SW480 (cell line): ENCODE measurements around the gene ST7.
A peak's percentile ranks its signal among the peaks of the same experiment; 100 is the strongest.
"Not testable (repeated sequence)": the region's sequence is repeated elsewhere in the genome, so short reads cannot be mapped to it uniquely, and the experiment has no call there.

ENCODE experiments used
- DNase-seq: peaks from one replicate; pipeline ENCODE4 v3.0.0-alpha.2; 2016; ENCODE audit warnings: low spot score

The ST7 gene

DNA sequence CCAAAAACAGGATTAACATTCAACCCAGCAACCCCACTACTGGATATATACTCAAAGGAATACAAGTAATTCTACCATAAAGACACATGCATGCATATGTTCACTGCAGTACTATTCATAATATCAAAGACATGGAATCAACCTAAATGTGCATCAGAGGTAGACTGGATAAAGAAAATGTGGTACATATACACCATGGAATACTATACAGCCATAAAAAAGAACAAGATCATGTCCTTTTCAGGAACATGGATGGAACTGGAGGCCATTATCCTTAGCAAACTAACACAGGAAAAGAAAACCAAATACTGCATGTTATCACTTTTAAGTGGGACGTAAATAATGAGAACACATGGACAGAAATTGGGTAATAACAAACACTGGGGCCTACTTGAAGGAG lies 77.5 kb downstream of the ST7 start:
- DNase-seq, result not testable (repeated sequence)

DNA sequence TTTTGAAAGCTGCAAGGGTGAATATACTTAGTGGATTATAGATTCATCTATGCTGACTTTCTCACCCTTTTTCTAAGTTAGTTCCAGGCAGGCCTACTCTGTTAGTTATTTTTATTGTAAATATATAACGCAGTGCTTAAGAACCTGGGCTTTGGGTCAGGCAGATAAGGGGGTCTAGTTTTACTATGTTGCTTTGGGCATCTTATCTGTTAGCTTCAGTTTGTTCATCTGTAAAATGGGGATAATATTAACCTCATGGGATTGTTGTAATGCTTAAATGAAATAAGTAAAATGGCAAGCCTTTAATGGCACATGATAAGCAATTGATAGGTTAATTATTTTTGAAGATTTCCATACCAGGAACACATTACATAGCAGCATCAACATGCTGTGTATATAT lies 79.5 kb downstream of the ST7 start:
- no peak for DNase-seq

DNA sequence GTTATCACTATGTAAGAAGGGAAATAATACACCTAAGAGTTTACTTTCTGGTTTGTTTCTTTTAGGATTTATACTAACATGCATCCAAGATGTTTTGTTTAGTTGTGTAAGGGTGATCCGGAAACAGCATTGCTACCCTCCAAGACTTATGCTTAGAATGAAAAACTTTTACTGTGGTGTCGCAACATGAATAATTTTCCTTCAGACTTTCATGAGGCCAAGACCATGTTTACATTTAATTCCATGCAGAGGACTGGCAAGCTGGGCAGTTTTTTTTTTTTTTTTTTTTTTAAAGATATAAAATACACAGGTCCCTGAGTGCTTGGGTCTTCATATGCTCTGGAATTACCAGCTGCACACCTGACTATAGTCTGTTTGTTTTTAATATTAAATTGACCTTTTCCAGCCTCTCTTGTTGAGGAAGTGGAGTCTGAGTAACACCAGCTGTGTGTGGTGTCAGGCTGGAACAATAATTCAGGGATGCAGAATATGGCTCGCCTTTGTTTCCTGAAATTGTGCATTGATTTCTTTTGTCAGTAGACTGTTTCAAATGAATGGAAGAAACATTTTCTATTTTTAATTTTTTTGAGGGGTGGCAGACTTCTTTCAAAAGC lies 81.7 kb downstream of the ST7 start:
- no peak for DNase-seq

DNA sequence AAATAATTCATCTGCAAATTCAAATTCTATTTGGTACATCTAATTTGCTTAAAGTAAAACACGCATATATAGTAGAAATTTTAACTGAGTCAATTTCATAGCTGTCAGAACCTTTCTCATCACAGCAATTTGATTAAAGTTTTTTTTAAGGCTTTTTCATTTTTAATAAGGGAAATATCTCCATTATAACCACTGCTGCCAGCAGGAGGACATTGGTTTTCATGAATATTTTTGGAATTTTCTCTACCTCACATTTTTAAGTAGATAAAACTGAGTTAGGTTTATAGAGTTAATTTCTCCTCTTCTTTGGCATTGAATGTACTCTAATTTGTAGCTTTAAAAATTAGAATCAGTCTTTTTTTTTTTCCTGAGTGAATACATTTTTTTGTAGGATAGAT lies 82.2 kb downstream of the ST7 start:
- no peak for DNase-seq

DNA sequence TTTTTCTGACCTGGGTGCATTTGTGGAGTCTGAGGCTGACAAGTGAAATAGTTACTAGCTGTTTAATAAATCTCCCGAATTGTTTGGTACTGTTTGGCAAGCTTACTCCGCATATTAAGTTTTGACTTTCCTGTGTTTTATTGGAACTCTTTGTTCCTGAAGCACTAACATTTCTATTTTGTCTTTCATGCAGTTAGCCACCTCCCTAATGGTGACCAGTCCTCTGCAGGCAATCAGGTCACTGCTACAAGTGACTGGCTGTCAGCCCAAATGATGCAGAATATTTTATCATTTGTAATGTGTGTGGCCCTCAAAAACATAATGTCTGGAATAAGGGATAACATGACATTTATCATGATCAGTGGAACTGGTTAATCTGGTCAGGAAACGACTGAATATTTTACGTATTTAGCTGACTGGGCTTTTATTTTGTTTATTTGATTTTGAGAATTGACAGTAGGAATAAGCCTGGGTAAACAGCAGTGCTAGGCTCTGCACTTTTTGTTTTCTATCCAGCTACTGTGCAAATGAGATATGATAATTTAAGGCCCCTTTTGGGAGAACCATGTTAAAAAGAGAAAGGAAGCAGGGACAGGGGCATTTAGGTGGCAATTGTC lies 82.9 kb downstream of the ST7 start:
- no peak for DNase-seq

DNA sequence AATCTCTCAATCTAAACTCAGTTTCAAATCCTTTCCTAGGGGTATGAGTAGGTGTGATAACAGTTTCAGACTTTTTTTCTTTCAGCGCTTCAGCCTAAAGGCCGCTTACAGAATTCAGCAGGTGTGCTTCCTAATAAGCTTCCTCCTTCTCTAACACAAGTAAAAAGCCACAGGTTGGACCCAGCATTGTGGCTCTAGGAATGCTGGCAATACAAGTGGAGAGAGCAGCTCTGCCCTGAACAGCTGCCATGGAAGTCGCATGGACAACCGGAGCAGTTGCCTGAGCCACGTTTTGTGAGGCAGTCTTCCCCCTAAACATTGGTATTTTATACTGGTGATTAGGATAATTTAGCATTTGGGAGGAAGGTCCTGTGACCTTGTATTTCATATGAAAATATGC lies 83.5 kb downstream of the ST7 start:
- no peak for DNase-seq

DNA sequence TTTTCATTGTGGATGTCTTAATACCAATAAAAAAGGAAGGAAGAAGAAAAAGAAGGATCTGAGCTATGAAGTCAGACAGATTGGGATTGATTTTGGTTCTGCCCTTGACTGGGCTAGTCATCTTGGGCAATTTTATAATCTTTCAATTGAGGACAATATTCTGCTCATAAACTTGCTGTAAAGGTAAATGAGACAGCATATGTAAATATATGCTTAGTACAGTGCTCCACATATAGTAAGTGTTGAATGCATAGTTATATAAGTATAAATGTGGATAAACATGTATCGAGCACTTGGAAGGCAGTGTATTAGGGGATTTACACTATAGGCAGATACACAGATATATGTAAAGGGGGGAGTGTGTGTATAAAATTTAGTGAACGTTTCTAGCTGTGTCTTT lies 85.1 kb downstream of the ST7 start:
- DNase-seq, result no peak

DNA sequence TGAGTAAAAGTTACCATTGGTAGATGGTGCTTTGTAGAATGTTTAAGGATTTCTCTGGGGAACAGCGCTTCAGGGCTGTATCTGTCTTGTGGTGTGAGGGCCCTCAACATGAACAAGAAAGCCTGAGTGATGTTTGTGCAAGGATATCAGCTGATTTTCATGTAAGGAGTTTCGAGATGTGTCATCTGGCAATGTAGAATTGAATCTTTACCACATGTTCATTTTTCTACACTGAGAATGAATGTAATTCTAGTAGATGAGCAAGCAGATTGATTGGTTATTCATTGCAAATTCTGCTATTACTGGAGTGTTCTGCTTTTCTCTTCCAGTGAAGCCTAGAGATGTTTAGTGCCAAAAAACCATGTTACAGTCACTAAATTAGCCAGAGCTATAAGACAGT lies 87.7 kb downstream of the ST7 start:
- no peak for DNase-seq

DNA sequence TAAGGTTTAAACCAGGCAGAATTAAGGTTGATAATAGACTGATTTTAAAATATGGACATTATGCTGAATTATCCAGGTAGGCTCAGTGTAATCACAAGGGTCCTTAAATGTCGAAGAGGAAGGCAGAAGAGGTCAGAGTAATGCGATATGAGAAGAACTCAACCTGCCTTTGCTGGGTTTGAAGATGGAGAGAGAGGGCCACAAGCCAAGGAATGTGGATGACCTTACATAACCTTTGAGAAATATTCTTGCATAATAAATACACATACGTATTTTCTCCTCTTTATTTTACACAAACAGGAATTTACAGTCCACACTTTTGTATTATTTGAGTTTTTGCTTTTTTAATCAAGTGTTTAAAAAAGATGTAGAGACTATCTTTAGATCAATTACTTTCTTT lies 88.5 kb downstream of the ST7 start:
- no peak for DNase-seq

DNA sequence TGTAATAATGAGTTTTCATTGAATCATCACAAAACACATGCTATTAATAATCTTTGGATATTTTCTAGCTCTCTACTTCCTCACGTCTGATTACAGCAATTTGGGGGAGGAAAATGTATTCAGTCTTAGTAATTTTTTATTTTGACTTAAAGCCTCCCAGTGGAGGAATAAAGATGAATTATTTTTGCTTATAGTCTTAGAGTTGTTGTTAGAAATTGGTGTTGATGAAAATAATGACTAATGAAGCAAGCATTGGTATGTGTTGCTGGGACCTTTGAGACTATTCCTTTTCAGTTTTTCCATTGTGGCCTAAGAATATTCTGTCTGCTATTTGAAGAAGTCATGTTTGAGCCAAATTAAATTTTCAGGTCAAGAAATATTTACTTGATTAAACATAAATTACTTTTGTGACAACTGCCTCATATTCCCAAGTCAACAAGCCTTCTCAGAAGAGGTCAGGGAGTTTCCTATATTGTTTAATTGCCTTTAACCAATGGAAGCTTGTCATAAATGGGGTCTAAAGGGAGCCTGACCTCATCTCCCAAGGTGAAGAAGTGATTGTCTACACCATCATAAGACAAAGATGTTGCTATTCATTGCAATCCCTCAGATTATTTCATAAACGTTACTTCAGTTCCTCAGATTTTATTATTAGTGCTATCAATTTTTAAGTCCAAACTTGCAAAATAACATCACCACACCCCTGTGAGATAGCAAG lies 90.0 kb downstream of the ST7 start:
- no peak for DNase-seq

DNA sequence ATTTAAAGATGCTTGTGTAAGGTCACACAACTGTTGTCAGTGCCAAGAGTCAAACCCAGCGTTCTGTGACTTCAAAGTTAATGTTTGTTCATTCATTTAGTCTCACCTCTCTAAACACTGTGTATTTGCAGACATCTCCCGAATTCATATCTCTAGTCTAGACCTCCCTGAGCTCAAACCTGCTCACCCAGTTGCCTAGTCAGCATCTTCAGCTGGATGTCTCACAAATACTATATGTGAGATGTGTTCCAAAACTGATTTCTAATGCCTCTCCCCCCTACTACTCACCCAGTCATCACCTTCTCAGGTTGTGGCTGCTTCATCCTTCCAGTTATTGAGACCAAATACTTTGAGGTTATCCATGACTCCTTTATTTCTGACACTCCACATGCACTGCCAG lies 91.4 kb downstream of the ST7 start:
- no peak for DNase-seq

DNA sequence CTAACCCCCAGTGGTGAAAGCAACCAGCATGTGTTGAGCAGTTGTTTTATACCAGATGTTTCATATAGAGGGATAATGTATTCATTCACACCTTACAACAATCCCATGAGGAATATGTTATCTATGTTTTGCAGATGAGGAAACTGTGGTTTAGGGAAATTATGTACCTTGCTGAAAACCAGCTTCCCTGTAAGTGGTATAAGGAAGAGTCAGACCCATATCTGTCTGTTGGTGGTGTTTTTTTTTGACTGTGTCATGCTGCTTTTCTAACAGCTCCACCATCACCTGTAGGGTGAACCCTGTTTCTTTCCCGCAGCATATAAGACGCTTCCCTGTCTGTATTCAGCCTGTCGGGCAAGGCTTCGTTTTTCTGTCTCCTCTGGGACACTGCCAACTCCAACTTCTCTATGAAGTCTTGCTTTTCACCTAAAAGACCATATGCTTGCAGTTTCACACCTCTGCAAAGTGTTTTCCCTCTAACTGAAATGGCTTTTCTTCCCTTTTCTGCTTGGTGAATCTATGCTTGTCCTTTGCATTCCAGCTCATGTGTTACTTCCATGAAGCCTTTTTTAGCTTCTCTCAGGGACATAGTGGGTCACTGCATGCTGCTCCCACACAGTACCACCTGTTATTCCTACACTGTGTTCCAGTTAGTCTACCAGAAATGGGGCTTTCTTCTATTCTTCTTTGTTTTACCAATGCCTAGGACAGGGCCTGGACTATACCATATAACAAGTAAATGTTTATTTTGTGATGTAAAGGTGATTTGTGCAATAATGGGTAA lies 92.8 kb downstream of the ST7 start:
- DNase-seq, result no peak

DNA sequence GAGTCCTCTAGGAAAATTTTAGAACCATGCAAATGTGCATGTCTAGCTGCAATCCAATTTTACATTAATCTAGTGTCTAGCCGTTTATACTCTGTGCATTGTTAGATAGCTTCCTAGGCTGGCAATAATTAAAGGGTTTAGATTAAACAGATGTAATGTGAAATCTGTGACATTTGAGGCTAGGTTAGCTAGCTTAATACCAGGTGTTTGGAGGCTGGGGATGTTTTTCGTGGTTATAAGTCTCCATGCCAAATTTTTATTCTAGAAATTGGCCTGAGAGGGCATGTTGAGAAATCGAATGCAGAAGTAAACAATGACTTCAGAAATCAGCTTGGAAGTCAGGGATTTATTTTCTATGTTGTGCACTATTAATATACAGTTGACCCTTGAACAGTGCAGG lies 94.2 kb downstream of the ST7 start:
- DNase-seq, result no peak

DNA sequence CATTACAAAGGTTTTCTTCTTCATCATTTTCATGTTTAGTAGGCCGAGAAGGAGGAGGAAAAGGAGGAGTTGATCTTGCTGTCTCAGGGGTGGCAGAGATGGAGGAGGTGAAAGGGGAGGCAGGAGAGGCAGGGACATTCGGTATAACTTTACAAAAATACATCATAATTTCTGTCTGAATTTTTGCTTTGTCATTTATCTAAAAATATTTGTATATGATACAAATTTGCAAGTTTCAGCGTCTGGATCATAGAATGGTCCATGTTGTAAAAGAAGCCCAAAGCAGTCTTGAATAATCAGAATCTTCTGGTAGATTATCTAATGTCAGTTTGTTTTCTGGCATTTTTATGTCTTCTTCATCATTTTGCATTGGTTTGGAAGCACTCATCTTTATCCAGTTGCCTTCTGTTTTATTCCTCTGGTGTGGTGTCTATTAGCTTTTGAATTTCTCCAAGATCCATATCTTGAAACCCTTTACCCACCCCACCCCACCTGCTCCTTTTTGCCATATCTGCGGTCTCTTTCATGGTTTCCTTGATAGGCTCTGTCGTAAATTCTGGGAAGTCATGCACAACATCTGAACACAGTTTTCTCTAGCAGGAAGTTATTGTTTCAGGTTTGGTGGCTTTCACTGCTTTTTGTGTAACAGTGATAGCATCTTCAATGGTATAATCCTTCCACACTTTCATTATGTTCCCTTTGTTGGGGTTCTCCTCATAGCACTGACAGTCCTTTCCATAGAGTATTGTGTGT lies 95.0 kb downstream of the ST7 start:
- peak; percentile 14 for DNase-seq

DNA sequence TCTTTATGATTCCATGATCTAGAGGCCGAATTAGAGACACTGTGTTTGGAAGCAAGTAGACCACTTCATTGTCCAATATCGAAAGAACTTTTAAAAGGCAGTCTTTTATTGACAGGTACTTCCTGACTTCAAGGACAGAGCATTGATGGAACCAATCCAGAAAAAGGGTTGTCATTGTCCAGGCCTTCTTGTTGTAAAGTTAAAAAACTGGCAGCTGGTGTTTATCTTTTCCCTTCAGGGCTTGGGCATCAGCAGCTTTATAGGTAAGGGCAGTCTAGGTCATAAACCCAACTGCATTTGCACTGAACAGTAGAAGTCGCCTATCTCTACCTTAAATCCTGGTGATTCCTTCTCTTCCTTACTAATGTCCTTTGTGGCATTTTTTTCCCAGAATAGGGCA lies 95.6 kb downstream of the ST7 start:
- DNase-seq, result no peak

DNA sequence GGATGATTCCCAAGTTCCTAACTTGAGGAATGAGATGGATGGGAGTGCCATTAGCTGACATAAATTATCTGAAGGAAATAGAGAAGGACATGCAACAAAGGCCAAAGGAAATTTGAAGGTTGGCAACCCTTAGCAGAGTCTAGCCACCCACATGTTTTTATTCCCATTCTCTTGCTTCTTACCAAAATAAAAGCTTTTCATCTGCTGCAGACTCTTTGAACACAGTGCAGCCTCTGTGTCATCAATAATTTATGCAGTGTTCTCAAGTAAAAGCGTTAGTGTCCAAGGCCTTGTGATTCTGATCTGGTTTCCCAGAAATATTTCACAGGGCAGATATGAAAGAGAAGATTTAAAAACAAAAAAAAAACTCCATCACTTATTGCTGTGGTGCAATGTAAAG lies 98.5 kb downstream of the ST7 start:
- DNase-seq, result no peak

DNA sequence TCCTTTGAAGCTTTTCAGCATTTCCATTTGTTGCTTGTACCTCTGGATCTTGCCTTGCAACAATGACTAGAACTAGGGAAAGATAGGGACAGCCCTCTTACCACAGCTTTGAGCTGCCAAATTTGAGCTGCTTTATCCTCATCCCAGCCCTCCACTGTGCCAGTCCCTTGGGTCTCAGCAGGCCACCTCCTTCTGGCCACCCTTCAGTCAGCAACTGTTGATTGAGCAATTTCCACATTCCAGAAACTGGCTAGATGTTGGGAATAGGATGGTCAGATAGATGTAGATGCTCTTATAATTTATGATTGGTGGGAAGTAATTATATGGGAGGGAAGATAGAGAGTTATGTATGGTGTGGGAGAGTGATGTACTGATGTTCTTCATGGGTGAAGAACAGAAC lies 100.1 kb downstream of the ST7 start:
- no peak for DNase-seq

DNA sequence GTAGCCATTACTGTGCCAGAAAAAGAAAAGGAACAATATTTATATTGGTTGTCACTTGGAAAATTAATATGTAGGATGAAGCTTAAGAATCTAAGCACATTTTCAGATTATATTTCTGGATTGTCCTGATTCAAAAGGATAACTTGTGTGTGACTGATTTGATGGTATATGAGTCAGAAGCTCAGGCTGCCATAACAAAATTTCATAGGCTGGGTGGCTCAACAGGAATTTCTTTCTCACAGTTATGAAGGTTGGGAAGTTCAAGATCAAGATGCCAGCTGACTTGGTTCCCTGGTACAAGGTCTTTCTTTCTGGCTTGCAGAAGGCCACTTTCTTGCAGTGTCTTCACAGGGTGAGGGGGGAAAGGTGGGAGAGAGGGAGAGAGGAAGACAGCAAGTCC lies 108.5 kb downstream of the ST7 start:
- no peak for DNase-seq

DNA sequence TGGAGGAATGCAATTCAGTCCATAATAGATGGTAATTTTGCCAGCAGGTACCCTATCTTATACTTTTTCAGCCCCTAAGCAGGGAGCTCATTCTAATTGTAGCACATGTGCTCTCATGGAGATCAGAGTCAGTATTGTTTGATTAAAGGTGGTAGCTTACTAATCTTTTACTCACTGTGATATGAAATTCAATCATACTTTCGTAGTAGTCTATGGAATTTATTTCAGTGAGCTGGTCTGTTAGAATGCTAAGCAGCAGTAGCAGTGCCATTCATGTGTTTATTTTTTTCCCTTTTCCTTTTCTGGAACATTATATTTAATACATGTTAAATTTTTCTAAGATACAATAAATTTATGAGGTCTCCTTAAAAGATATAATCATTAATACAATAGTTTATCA lies 109.0 kb downstream of the ST7 start:
- DNase-seq, result no peak

DNA sequence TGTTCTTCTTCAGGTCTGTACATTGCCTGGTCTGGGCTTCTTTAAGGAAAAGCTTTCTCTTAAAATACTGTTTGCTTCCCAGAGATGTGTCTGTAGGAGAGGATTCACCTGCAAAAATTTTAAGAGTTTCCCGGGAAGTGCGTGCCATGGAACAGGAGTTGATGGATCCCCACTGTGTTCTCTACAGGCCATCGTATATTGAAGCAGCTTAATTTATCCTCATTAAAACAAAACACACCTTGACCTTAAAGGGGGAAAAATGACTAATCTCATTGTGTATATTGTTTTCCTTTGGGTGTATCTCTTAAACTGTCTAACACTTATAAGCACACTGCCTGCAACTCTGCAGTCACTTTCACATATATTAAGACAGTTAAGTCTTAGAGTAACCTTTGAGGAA lies 111.4 kb downstream of the ST7 start:
- no peak for DNase-seq

DNA sequence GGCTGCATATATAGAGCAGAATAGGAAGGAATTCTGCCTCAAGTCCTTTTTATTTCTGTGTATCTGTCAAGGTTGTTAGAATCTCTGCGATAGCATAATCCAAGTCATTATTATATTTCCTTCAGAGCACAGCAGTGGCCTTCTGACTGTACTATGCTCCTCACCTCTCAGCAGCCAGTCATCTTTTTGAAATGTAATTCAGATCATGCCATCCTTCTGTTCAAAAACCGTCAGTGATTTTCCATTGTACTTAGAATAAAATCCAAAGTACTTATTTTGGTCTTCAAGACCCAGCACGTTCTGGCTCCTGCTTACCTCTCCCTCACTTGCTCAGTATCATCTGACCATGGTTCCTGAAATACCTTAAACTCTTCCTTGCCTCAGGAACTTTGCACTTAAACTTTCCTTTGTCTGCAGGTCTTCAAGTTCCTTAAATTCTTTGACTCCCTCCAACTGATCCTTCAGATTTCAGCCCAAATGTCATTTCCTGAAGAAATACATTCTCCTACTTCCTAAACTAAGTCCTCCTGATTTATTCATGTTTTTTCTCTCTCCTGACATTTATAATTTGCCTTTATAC lies 112.4 kb downstream of the ST7 start:
- no peak for DNase-seq

DNA sequence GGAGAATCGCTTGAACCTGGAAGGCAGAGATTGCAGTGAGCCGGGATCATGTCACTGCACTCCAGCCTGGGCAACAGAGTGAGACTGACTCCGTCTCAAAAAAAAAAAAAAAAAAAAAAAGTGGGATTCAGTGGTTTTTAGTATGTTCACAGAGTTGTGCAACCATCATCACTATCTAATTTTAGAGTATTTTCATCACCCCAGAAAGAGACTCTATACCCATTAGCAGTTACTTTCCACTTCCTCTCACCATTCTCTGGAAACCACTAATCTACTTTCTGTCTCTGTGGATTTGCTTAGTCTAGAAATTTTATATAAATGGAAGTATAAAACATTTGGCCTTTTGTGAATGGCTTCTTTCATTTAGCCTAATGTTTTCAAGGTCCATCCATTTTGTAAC lies 113.4 kb downstream of the ST7 start:
- no peak for DNase-seq
